H1 (cell line): ENCODE data around the gene CD247. TPM values are rescaled to one million over a fixed set of nuclear protein-coding genes. Genes with fewer than 3 reads are reported as not detected.
A peak's percentile ranks its signal among the peaks of the same experiment; 100 is the strongest.

Experiments
- CREB1 ChIP-seq: IDR thresholded peaks from 2 replicates; pipeline ENCODE4 v1.6.1; 2012; ENCODE audit warnings: inconsistent platforms
- EZH2 ChIP-seq: fragments of 200-600 bp; sonication (generic); IDR thresholded peaks from 2 replicates; pipeline ENCODE4 v1.7.1; 2012; ENCODE audit warnings: low read depth, mild to moderate bottlenecking, moderate library complexity, low read length, inconsistent platforms; ENCODE audit not compliant: severe bottlenecking
- JUN ChIP-seq: IDR thresholded peaks from 2 replicates; pipeline ENCODE4 v1.6.1; 2011; ENCODE audit warnings: low read depth, mild to moderate bottlenecking, improper control_type of control experiment, low read length
- KDM4A ChIP-seq: IDR thresholded peaks from one replicate; pipeline ENCODE4 v1.7.1; 2012; ENCODE audit warnings: low read depth, mild to moderate bottlenecking, moderate library complexity, low read length, inconsistent platforms; ENCODE audit not compliant: severe bottlenecking
- RBBP5 ChIP-seq: IDR thresholded peaks from 2 replicates; pipeline ENCODE4 v1.7.1; 2012; ENCODE audit warnings: low read depth, mild to moderate bottlenecking, inconsistent platforms, low read length, moderate library complexity, borderline replicate concordance
- SIN3A ChIP-seq, 2 experiments: IDR thresholded peaks in 1 of 2; conservative IDR thresholded peaks in 1 of 2; 2 replicates each; pipeline ENCODE4 v1.6.1; 2011 to 2012; ENCODE audit warnings: low read length in 2 of 2, improper control_type of control experiment in 1 of 2, low read depth in 1 of 2, mild to moderate bottlenecking in 1 of 2
- YY1 ChIP-seq: IDR thresholded peaks from 2 replicates; pipeline ENCODE4 v1.6.1; 2011; ENCODE audit warnings: low read depth, mild to moderate bottlenecking, low read length
- polyA plus RNA-seq, 7 experiments: library from polyadenylated mRNA; depleted of rRNA in 3 of 7; stranded (reverse) in 5 of 7; unstranded in 2 of 7; fragments of >200 nt in 5 of 7; fragments of 200-250 nt in 2 of 7; gene quantifications; 1 replicate in 5 of 7; 2 replicates in 1 of 7; 4 replicates in 1 of 7; pipeline versions ENCODE4 v1.2.1 to v1.2.3, GENCODE V29; 2011 to 2013; ENCODE audit warnings: missing spikeins in 2 of 7, mixed read lengths in 2 of 7
- total RNA-seq: library from RNA; stranded (reverse); fragmentation: NEBNext Ultra II Directional; extraction: Animal tissue kit (Norgen Biotek cat#: 25700); gene quantifications from 2 replicates; pipeline ENCODE4 v1.2.1, GENCODE V29; 2021
- TF ChIP-seq, protein P1 (sequence below): IDR thresholded peaks from 2 replicates; pipeline ENCODE4 v1.6.1; 2012; ENCODE audit warnings: low read length, inconsistent platforms

Gene CD247
- total and polyA plus RNA-seq, 2 of the 8 experiments (the other 6 are each of a cell fraction or from before 2014, with no cell fraction given) = 2.0 to 2.2 TPM

GRCh38 chr1:167454894-167455785 is 63.2 kb downstream of the CD247 start (continued):
- TF ChIP-seq KDM4A = peak; percentile 93
- TF ChIP-seq SIN3A (conservative IDR thresholded peaks at IDR 0.05 in 1 of 2, IDR thresholded peaks at IDR 0.05 in 1 of 2; ENCODE audit: low read depth in 1 of 2, low read length in 2 of 2) = no peak
- peak; percentile 77; the same call in 1 of the 2 replicates for TF ChIP-seq RBBP5
- no peak for TF ChIP-seq JUN
- no peak for TF ChIP-seq CREB1
- TF ChIP-seq EZH2 = peak; percentile 58
- TF ChIP-seq, protein P1, sequence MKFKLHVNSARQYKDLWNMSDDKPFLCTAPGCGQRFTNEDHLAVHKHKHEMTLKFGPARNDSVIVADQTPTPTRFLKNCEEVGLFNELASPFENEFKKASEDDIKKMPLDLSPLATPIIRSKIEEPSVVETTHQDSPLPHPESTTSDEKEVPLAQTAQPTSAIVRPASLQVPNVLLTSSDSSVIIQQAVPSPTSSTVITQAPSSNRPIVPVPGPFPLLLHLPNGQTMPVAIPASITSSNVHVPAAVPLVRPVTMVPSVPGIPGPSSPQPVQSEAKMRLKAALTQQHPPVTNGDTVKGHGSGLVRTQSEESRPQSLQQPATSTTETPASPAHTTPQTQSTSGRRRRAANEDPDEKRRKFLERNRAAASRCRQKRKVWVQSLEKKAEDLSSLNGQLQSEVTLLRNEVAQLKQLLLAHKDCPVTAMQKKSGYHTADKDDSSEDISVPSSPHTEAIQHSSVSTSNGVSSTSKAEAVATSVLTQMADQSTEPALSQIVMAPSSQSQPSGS = no peak
- 0 out of 2 replicates have a peak, but pooled peaks have one; percentile 6 for TF ChIP-seq YY1
